GM12878 (cell line): ENCODE measurements around the gene MOB2.

Experiments used
- NR2C1 ChIP-seq: fragments of 450-650 bp; IDR thresholded peaks from 2 replicates; pipeline ENCODE4 v1.6.1; 2017; ENCODE audit warnings: antibody characterized with exemption, mild to moderate bottlenecking, moderate library complexity
- POLR2AphosphoS5 ChIP-seq: IDR thresholded peaks from 2 replicates; pipeline ENCODE4 v1.6.1; 2011; ENCODE audit warnings: mild to moderate bottlenecking, low read length, inconsistent platforms
- RAD21 ChIP-seq: IDR thresholded peaks from 2 replicates; pipeline ENCODE4 v1.6.1; 2011; ENCODE audit warnings: mild to moderate bottlenecking, low read depth, low read length, moderate library complexity; ENCODE audit not compliant: insufficient read depth
- REST ChIP-seq: IDR thresholded peaks from 2 replicates; pipeline ENCODE4 v1.6.1; 2012; ENCODE audit warnings: mild to moderate bottlenecking, low read depth, low read length
- TCF3 ChIP-seq: IDR thresholded peaks from 2 replicates; pipeline ENCODE4 v1.6.1; 2012; ENCODE audit warnings: low read depth, mild to moderate bottlenecking, low read length, borderline replicate concordance; ENCODE audit not compliant: insufficient read depth

GRCh38 chr11:1505480-1505879 lies 18.9 kb upstream of the MOB2 start:
- TF ChIP-seq REST (no peak), RAD21 (no peak), TCF3 (no peak), POLR2AphosphoS5 (no peak), NR2C1 (no peak)
